Measurements from ENCODE around the gene ZNF341. TPM values are rescaled to one million over a fixed set of nuclear protein-coding genes. Genes with fewer than 3 reads are reported as not detected.

ZNF341 gene
- total and polyA plus RNA-seq, 2 of the 8 experiments (the other 6 are each of a cell fraction or from before 2014, with no cell fraction given) = 5.8 to 6.4 TPM

DNA sequence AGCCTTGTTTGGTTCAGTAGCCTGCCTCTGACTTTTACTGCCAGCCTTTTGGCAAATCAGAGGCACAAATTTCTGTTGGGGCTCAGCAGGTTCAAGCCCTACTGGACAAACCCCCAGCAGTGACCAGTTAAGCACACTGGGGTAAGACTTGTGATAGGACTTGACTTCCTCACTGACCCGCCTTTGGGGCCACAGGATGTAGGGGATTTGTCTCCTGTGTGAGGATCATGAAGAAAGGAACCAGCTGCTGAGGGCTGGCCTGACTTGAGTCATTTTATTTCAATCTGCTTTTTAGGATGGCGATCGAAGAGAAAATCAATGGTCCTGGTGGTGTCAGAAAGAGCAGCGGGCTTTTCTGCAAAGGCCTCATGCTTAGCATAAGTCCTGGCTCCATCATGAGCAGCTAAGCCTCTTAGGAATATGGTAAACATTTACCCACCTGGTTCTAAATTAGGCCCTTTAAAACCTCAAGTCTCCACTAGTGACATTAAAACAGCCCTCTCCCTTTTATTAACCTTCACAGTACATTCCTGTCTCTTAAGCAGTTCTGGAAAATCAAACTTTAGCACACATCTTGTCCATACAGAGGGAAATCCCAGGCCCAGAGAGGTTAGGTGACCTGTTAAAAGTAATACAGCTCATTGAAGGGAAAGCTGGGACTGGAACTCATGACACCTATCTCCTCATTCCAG lies 96.0 kb downstream of the ZNF341 start:
- H3K56ac ChIP-seq (replicated peaks; ENCODE audit: insufficient read length, low read depth, low read length) = no peak overlapping the region
- H3K4me3 ChIP-seq (ENCODE audit: extremely low read depth in 1 of 4, insufficient read depth in 2 of 4, low read depth in 3 of 4, low read length in 4 of 4) = no peak overlapping the region
- no peak overlapping the region for H3K14ac ChIP-seq (ENCODE audit: insufficient read length)
- 87% methylated on average over 4 of the region's 4 CpGs; no CpG with 5 or more reads in 1 of the 2 experiments for WGBS, 2 experiments (ENCODE audit: extremely low coverage in 1 of 2, insufficient coverage in 1 of 2, insufficient read length in 1 of 2, insufficient replicate concordance in 2 of 2, low coverage in 1 of 2, low lambda C conversion rate in 2 of 2, missing lambda C conversion rate in 1 of 2)
- CTCF ChIA-PET (ENCODE audit: partially characterized antibody) = interaction anchor here (0.8 to 1.6 kb wide), 5 partner anchors 10 to 184 kb away, joined by 3 to 9 read pairs (median 3); no protein-coding TSS in a partner anchor
- H3K4ac ChIP-seq (replicated peaks; ENCODE audit: insufficient read length, low read depth, low read length) = no peak overlapping the region
- H2BK12ac ChIP-seq (ENCODE audit: low read depth, low read length) = no peak overlapping the region
- DNase-seq (ENCODE audit: low read depth in 1 of 2, low spot score in 2 of 2) (no peak), FAIRE-seq (no peak)
- H3K79me1 ChIP-seq (ENCODE audit: low read depth, low read length) = peaks cover 30% of the 10 kb centered on the region
- no peak overlapping the region for H3K23ac ChIP-seq (ENCODE audit: insufficient read length)
- H3K27me3 ChIP-seq (replicated peaks in 1 of 4; ENCODE audit: control insufficient read depth in 3 of 4, extremely low read depth in 1 of 4, insufficient read depth in 3 of 4, low read length in 3 of 4) = no peaks in the 10 kb centered on the region
- H3K4me2 ChIP-seq (ENCODE audit: insufficient read depth in 1 of 2, low read depth in 2 of 2, low read length in 2 of 2) = no peak overlapping the region
- peak overlapping the region; percentile 38; the same call in 1 of the 2 replicates for H3K27ac ChIP-seq (ENCODE audit: low read depth, low read length)
- H2AK5ac ChIP-seq (ENCODE audit: low read depth, low read length) = no peak overlapping the region
- peaks cover 3 to 75% of the 10 kb centered on the region in 2 experiments; a peak in 2 of 4 replicates for H3K79me2 ChIP-seq (ENCODE audit: control insufficient read depth in 1 of 2, insufficient read depth in 2 of 2, low read length in 2 of 2)
- no peak overlapping the region for H2BK20ac ChIP-seq (ENCODE audit: low read length)
- H4K91ac ChIP-seq (replicated peaks; ENCODE audit: insufficient read length, low read length) = no peak overlapping the region
- TF ChIP-seq SRF (IDR thresholded peaks at IDR 0.05; ENCODE audit: low read depth, low read length) (no peak), RNF2 (IDR thresholded peaks at IDR 0.05; ENCODE audit: borderline replicate concordance, low read depth, low read length, missing control alignments, poor library complexity, severe bottlenecking) (no peak), BCL11A (IDR thresholded peaks at IDR 0.05; ENCODE audit: low read depth in 2 of 2, low read length in 2 of 2) (no peak), CBX5 (IDR thresholded peaks at IDR 0.05; ENCODE audit: low read depth, low read length) (no peak), KDM5A (IDR thresholded peaks at IDR 0.05; ENCODE audit: low read length) (no peak)
- TF ChIP-seq, protein P1, sequence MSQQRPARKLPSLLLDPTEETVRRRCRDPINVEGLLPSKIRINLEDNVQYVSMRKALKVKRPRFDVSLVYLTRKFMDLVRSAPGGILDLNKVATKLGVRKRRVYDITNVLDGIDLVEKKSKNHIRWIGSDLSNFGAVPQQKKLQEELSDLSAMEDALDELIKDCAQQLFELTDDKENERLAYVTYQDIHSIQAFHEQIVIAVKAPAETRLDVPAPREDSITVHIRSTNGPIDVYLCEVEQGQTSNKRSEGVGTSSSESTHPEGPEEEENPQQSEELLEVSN (IDR thresholded peaks at IDR 0.05) = no peak
- TF ChIP-seq, protein P2, sequence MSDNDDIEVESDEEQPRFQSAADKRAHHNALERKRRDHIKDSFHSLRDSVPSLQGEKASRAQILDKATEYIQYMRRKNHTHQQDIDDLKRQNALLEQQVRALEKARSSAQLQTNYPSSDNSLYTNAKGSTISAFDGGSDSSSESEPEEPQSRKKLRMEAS (IDR thresholded peaks at IDR 0.05) = no peak
- TF ChIP-seq, protein P3, sequence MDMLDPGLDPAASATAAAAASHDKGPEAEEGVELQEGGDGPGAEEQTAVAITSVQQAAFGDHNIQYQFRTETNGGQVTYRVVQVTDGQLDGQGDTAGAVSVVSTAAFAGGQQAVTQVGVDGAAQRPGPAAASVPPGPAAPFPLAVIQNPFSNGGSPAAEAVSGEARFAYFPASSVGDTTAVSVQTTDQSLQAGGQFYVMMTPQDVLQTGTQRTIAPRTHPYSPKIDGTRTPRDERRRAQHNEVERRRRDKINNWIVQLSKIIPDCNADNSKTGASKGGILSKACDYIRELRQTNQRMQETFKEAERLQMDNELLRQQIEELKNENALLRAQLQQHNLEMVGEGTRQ (IDR thresholded peaks at IDR 0.05; ENCODE audit: low read length) = no peak
- H2BK15ac ChIP-seq (ENCODE audit: low read length) = no peak overlapping the region
- H3K36me3 ChIP-seq (ENCODE audit: control insufficient read depth in 2 of 4, insufficient read depth in 4 of 4, low read length in 3 of 4) = no peaks in the 10 kb centered on the region
- H3K18ac ChIP-seq (ENCODE audit: extremely low read depth, low read length) = no peak overlapping the region
- H4K20me1 ChIP-seq (replicated peaks in 1 of 2; ENCODE audit: control insufficient read depth in 1 of 2, insufficient read depth in 2 of 2, low read length in 2 of 2) = peaks cover 0 to 24% of the 10 kb centered on the region in 2 experiments
- H2BK120ac ChIP-seq (replicated peaks; ENCODE audit: low read depth, low read length) = no peak overlapping the region
- peaks cover 2 to 10% (median 6%) of the 10 kb centered on the region in 4 experiments; a peak in 4 of 7 replicates for H3K4me1 ChIP-seq (replicated peaks in 1 of 4; ENCODE audit: control insufficient read depth in 3 of 4, insufficient read depth in 4 of 4, low read length in 3 of 4)
- no peak overlapping the region; the same call in 1 of the 2 replicates for H4K8ac ChIP-seq (ENCODE audit: extremely low read depth, insufficient read depth, low read length)
- H2BK5ac ChIP-seq (ENCODE audit: low read depth, low read length) = no peak overlapping the region
- POLR2A ChIA-PET (ENCODE audit: partially characterized antibody) = interaction anchor here (0.6 to 1.4 kb wide), 4 partner anchors 9 to 50 kb away, joined by 3 to 5 read pairs (median 3); no protein-coding TSS in a partner anchor
- H2AFZ ChIP-seq (ENCODE audit: low read length) = no peak overlapping the region
- no peaks in the 10 kb centered on the region for H3K23me2 ChIP-seq (ENCODE audit: low read depth, low read length)
- no peak overlapping the region; a peak in 1 of 7 replicates for H3K9ac ChIP-seq (replicated peaks in 1 of 4; ENCODE audit: extremely low read depth in 1 of 4, low read depth in 3 of 4, low read length in 3 of 4)
- H4K5ac ChIP-seq (ENCODE audit: insufficient read length, low read depth, low read length) = no peak overlapping the region
- no peaks in the 10 kb centered on the region for H3K9me3 ChIP-seq (ENCODE audit: insufficient read depth in 2 of 2, low read depth in 1 of 2, low read length in 1 of 2)

All from H1 (cell line).